NCI-H146 (cell line): ENCODE data around the gene C12orf60.

Experiments
- DNase-seq: peaks from one replicate; lab custom pipeline; 2025; lab: John Stamatoyannopoulos, UW

The C12orf60 gene

GRCh38 chr12:14777271-14777670 is 26.2 kb upstream of the C12orf60 start:
- peak; percentile 44 for DNase-seq

DNA sequence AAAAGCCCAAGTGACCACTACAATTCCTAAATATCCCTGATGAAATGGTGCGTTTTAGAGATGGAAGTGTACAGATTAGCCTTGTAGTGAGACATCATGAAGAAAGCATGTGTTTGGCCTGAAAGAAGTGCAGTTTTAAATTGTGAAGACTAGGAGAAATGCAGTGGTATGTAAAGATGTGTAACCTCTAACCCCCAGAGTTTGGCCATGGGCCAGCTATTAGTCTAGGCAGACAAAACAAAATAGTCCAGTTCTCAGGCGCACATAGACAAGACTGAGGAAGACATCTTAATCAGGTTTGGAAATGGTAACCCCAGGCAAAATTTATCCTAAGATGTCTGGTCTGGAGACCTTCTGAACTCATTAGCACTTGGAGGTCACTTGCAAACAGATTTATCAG is 23.6 kb upstream of the C12orf60 start:
- no peak for DNase-seq

GRCh38 chr12:14780859-14781258 is 22.6 kb upstream of the C12orf60 start:
- DNase-seq: no peak

DNA sequence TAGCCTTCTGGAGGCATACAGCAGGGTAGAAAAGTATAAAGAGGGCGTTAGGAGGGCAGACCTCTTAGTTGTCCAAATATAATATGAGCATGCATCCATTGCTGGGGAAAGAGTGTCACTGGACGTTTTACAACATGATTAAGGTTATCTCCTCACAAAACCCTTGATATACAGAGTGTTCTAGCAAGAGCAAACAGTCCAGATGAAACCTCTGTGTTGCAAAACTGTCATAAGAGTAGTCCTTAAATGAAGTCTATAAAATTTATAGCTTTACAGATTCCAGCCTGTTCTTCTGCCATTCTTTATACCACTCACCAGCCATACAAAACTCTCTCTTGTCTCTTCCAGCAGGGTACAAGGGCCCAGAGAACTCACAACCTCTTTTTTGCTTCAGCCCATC is 21.9 kb upstream of the C12orf60 start:
- no peak for DNase-seq

DNA sequence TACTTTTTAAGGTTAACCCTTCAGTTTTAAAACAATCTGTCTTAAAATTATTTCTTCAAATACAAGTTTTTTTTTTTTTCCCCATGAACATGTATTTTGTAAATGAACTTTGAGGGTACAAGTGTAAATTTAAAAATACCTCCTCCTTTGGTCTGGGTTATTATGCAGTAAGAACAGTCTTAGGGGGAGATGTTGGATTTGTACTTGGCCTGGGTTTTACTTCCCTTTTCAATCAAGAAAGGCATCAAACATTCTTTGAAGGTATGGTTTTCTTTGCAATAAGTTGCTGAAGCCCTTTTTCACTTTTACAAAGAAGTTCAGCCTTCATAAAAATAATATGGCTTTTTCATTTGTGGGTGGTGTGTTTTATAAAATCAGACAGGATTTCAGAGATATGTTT is 20.7 kb upstream of the C12orf60 start:
- no peak for DNase-seq

GRCh38 chr12:14784471-14784870 is 19.0 kb upstream of the C12orf60 start:
- no peak for DNase-seq

DNA sequence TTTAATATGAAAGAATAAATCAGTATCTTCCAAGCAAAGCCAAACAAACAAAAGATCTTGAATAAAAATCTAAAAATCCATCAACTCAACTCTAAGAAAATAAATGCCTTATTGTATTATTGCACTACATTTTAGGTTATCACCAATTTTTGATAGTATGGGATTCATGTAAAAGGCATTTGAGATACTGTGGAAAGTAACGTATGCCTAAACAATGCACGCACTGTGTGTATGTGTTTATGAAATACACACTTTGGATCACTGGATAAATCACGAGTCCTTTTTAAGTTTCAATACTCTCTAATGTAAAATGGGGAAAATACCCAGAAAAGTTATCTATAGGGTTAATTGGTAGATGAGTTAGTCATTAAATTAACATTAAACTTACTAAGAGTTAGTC is 17.9 kb upstream of the C12orf60 start:
- no peak for DNase-seq

DNA sequence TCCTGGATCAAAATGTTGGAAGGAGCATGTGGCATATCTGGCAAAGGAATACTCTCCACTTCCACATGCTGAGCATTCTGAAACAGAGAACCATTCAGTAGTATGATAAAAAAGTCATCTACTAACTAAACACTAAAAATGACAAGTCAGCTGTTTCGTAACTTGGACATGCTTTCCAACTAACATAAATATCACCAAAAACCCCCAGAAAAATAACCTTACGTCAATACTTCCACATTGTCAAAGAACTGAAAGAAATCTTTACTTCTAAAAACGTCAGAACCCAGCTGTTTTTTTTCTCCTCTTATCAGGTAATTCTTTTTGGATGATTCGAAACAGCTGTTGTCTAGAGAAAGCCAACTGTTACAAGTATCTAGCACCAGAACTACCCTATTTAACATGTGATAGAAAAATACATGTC is 8.4 kb upstream of the C12orf60 start:
- no peak for DNase-seq

GRCh38 chr12:14802247-14802646 is 1.2 kb upstream of the C12orf60 start:
- no peak for DNase-seq

GRCh38 chr12:14802721-14803010 is 804 bp upstream of the C12orf60 start:
- peak; percentile 39 for DNase-seq

DNA sequence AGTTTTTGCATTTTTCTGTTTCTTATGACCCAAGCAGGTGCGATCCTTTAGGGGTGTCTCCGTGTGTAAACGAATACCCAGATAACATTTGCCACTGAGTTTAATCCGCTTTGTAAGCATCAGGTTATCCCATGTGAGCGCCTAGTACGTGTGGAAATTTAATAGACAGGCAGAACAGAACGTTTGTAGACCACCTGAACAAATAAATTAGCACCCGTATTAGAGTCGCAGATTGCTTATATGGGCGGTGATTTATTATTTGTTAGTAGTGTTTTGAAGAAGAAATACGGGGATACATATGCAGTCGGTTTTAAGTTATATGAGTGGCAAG is 325 bp downstream of the C12orf60 start:
- no peak for DNase-seq

DNA sequence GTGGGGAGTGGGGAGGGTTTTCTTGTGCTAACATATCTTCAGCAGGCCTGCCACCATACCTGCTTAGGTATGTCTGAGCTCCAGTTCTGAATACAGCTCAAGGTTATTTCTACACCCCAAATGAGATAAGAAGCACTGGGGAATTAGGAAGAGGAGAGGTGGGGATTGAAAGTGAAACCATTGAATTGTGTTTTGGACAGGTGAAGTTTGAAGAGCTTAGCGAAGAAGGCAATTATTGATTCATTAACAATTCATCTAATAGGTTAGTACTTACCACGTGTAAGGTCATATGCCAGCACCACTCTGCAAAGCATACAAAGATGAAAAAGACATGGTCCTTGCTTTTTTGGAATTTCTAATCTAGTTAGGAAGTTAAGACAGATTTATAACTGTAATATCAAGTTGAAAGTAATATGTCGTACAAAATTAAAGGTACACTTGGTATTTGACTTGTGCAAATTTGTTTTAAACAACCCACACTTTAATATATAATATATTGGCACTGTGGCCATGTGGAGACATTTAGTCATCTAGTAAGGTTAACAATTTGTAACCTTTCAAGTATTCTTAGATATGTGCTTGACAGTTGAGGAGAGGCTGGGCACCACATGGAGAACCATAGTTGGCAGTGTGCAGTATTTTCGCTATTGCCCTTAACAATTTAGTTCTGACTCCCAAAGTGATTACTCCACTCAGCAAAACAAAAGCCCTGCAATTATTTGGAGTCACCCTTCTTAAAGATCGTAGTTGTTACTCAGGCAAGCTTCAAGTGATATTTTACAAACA is 6.9 kb downstream of the C12orf60 start:
- DNase-seq: no peak

DNA sequence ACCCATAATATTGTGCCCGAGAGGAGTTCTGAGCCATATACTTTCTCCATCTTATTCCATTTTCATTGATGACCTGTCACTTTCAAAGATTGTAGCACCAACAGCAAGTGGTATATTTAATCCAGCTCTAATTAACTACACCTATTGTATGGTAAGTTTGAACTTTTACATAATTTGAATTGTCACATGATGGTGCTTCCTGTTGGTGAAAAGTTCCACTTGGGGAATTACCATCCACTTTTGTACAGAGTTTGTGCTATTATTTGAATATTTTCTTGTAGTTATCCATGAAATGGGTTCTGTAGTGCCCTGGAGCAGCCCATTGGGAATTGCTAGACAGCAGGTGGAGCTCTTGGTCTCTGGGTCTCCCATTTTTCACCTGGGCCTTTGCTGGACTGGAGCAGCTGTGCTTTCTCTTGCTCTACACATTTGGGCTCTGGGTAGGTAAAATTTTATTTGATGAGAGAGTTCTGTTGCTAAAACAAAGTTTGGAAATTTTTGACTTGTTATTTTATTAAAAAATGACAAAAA is 7.5 kb downstream of the C12orf60 start:
- DNase-seq: peak; percentile 9

DNA sequence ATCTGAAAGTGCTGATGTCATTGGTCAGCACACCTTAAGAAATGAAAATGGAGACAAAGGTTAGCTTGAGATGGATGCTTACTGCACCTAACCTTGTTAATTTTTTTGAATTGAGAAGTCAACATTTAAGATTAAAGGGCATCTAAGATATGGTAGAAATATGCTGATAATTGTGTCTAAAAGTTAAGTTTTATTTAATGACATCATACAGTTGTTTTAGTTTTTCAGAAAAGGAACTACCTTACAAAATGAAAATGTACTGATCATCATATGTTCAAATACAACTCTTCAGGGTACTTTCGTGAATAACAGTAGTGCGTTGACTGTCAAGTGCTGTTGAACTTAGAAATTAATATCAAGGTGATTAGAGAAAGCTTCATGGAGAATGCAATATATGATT is 8.0 kb downstream of the C12orf60 start:
- DNase-seq: no peak

DNA sequence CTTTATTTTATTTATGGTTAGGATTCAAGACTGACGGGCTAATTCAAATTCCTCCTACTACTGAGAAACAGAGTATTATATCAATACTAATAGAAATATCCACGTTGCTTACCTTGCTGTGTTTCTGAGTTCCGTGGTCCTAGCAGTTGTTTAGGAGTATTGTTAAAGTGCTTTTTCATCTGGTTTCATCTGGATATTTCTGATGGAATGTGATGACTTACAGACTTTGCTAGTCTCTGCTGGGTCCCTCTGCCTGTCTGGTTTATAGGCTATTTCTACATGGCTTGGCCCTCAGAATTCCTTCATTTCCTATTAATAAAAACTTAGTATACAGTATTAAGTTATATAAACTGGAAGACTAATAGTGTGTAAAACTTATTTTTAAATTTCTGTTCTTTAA is 10.5 kb downstream of the C12orf60 start, which contains the start of gene SMCO3:
Gene SMCO3 (minus strand): TSS at position 169 of the 400 bp plus-strand sequence. CDS start 7,502 bp downstream, outside the sequence.
- DNase-seq: no peak

GRCh38 chr12:14824012-14824634 is 20.7 kb downstream of the C12orf60 start:
- DNase-seq: no peak

GRCh38 chr12:14825256-14825655 is 21.8 kb downstream of the C12orf60 start:
- no peak for DNase-seq

- no peak for DNase-seq
Observed at GRCh38 chr12:14826491-14826890, 23.0 kb downstream of the C12orf60 start.

GRCh38 chr12:14827043-14827442 is 23.6 kb downstream of the C12orf60 start:
- DNase-seq: no peak

GRCh38 chr12:14828892-14829291 is 25.4 kb downstream of the C12orf60 start:
- DNase-seq: no peak

DNA sequence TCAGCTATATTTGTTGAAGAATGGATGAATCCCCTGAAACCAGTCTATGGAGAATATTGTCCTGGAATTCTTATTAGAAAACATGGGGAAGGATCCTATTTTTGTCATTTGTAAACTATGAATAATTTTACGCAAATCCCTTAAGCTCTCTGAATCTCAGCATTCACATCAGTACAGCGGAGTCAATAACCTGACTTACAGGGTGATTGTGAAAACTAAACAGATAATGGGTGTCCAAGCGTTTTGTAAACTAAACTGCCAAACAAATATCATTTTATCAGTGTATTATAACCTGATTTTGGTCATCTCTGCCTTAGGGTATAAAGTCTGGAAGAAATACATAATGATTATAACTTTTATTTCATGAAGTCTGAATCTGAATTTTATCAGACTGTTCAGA is 29.9 kb downstream of the C12orf60 start:
- DNase-seq: no peak

DNA sequence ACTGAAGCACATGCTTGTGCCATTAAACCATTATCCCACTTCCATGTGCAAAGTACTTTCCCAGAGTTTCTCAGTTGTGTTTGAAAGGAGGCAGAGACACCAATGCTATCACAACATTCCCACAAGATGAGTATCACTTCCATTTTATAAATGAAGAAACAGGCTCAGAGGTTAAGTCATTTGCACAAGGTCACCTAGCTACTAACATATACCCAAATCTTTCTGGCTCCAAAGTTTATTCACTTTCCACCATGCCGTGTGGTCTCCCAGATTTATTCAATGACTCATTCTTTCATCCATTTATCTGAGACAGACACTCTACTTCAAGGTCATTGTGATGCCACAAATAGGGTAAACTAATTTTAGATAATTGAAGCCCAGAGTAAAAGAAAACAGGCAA is 30.5 kb downstream of the C12orf60 start:
- no peak for DNase-seq

DNA sequence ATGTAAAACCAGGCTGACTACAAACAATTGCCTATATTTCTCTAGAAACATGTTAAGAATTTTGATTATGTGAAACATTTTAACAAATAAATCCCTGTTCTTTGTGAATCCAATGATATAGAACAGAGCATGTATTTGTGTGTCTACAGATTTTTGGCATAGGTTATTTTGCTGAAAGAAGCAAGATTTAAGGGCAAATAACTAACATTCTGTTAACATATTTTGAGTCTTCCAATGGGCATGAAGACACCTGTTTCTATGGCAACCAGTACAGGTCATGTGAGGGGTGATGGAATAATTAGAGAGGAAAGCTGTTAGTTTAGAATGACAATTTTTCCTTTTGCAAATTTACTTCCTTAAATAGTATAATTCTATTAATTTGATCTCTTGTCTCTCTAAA is 31.0 kb downstream of the C12orf60 start:
- DNase-seq: no peak
